Aorta (tissue), 5 donors: ENCODE results near the gene ZFHX3. TPM values are rescaled to one million over a fixed set of nuclear protein-coding genes. Genes with fewer than 3 reads are reported as not detected.

ENCODE experiments used
- ATAC-seq: fragments of 200-7000 bp; cut with Tn5 transposase; one replicate; pipeline ENCODE4 v1.9.1; 2022; ENCODE audit warnings: moderate library complexity; ENCODE audit not compliant: low FRiP score
- DNase-seq, 2 donors: peaks; one replicate each; pipeline ENCODE4 v3.0.0-alpha.2; 2020
- H3K27ac ChIP-seq, 2 donors: one replicate each; pipeline ENCODE4 v1.5.1; 2013; ENCODE audit warnings: low read length in 2 of 2, mild to moderate bottlenecking in 2 of 2, moderate library complexity in 2 of 2, control low read depth in 1 of 2, inconsistent platforms in 1 of 2, low read depth in 1 of 2
- H3K27me3 ChIP-seq, 2 donors: one replicate each; pipeline ENCODE4 v1.6.1; 2013; ENCODE audit warnings: control low read depth in 1 of 2, low read length in 1 of 2, mild to moderate bottlenecking in 1 of 2, moderate library complexity in 1 of 2; ENCODE audit not compliant: insufficient read depth in 2 of 2, control insufficient read depth in 1 of 2
- H3K36me3 ChIP-seq, 2 donors: one replicate each; pipeline ENCODE4 v1.6.1; 2013; ENCODE audit warnings: control low read depth in 1 of 2, low read length in 1 of 2, mild to moderate bottlenecking in 1 of 2; ENCODE audit not compliant: insufficient read depth in 2 of 2, control insufficient read depth in 1 of 2
- H3K4me1 ChIP-seq, 2 donors: one replicate each; pipeline ENCODE4 v1.6.1; 2013; ENCODE audit warnings: low read length in 2 of 2, control low read depth in 1 of 2, mild to moderate bottlenecking in 1 of 2, moderate library complexity in 1 of 2; ENCODE audit not compliant: insufficient read depth in 2 of 2, control insufficient read depth in 1 of 2
- H3K4me3 ChIP-seq, 2 donors: one replicate each; pipeline ENCODE4 v1.5.1; 2013; ENCODE audit warnings: low read length in 2 of 2, control low read depth in 1 of 2, mild to moderate bottlenecking in 1 of 2
- H3K9me3 ChIP-seq: one replicate; pipeline ENCODE4 v1.6.1; 2013; ENCODE audit warnings: mild to moderate bottlenecking, low read length; ENCODE audit not compliant: control insufficient read depth
- WGBS, 2 donors: extraction: QIAGEN DNeasy Blood & Tissue Kit; methylation state at CpG; one replicate each; pipeline ENCODE4 v1.1.7; 2013; 5-methylcytosine and 5-hydroxymethylcytosine counted together
- intact Hi-C, 2 donors: fragments of 100-400 bp; cut with DNase I; formaldehyde crosslinking; loops; one replicate each; pipeline versions ENCODE4 v1.14.2 to v1.15.0; 2022
- polyA plus RNA-seq, 2 donors: library from polyadenylated mRNA; stranded (reverse); fragments of 200-250 nt; gene quantifications; one replicate each; pipeline ENCODE4 v1.2.3, GENCODE V29; 2013
- total RNA-seq, 2 donors: library from RNA; stranded (reverse); fragmentation: NEBNext Ultra II Directional; extraction: Animal tissue kit (Norgen Biotek cat#: 25700); gene quantifications; one replicate each; pipeline ENCODE4 v1.2.1, GENCODE V29; 2021
- donor health status: healthy with polysubstance abuse.
- donor health status: Bipolar disorder and iron deficiency.
- donor health status: DM: no; HTN: no; CAD: no.
- donor health status: DM: no; HTN: no; CAD: no.
- donor health status: DM: yes; HTN: yes; CAD: no.

Gene ZFHX3
- total and polyA plus RNA-seq, 4 donors: 4.3 to 96.9 (median 37.7) TPM

DNA sequence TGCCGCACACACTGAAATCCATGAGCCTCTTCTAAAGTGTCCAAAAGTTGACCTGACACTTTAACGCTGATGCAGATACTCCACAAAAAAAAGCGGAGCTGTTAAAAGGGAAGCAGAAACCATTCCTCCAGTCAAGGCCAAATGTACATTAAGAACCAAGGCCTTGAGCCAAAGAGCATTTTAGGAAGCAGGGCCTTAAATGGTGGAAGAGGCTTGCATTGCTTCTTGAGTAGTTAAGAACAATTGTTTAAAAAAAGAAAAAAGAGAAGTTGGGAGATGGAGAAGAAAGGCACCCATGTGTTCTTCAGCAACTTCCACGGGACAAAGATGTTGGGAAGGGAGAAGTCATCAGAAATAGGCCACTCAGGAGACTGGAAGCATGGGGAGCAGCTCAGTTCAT lies 6.3 kb downstream of the ZFHX3 start:
- no peaks in the 10 kb centered on the region for H3K27me3 ChIP-seq
- no peak overlapping the region for H3K4me3 ChIP-seq
- intact Hi-C loops: loop anchor here (5.0 to 10.0 kb wide), 2 partner anchors 104 to 377 kb away; no protein-coding TSS in a partner anchor
- peak in 1 of 2 donors; percentile 12 for DNase-seq
- H3K4me1 ChIP-seq: peaks cover 8 to 21% of the 10 kb centered on the region in 2 donors
- no peaks in the 10 kb centered on the region for H3K36me3 ChIP-seq
- ATAC-seq: no peak
- 60 to 66% methylated on average over 4 of the region's 4 CpGs for WGBS, 2 donors
- no peak overlapping the region for H3K27ac ChIP-seq
- H3K9me3 ChIP-seq: no peaks in the 10 kb centered on the region

DNA sequence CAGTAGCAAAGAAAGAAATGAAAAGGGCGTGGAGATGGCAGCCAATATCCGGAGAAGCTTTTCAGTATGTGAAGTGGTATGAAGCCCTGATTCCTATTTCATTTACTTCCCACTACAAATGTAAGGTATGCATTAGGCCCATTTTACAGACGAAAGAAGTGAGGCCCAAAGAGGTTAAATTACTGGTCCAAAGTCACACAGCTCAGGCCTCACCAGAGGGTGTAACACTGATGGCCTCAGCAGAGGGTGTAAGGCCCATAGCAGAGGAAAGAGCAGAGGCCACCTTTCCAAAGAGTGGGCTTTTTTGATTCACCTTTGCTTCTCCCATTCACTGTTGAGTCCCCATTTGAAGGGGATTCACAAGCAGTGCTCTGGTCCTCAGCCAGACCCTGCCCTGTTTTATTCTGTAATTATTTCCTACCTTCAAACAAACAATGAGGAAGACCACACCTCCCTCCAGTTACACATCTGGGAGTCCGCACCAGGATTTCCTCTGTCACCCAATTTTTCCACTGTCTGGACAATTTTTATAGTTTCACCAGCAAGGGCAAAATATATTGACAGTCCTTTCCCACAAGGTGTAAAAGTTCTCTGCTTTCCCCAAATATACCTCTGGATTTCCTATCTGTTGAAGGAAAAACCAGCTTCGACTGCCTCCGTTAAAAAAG lies 7.1 kb downstream of the ZFHX3 start:
- Histone ChIP-seq H3K36me3 (no peaks in the 10 kb centered on the region), H3K9me3 (no peaks in the 10 kb centered on the region), H3K27ac (peak overlapping the region in 1 of 2 donors; percentile 19), H3K4me3 (no peak overlapping the region), H3K27me3 (no peaks in the 10 kb centered on the region), H3K4me1 (peaks cover 8 to 24% of the 10 kb centered on the region in 2 donors)
- DNase-seq: no peak
- no peak for ATAC-seq
- 84 to 93% methylated on average over 6 of the region's 6 CpGs for WGBS, 2 donors
- intact Hi-C loops: loop anchor here (5.0 to 10.0 kb wide), 2 partner anchors 104 to 376 kb away; no protein-coding TSS in a partner anchor

GRCh38 chr16:73040136-73040535 lies 7.8 kb downstream of the ZFHX3 start:
- no peak for ATAC-seq
- Histone ChIP-seq H3K27me3 (no peaks in the 10 kb centered on the region), H3K4me1 (peaks cover 8 to 25% of the 10 kb centered on the region in 2 donors), H3K4me3 (no peak overlapping the region), H3K36me3 (no peaks in the 10 kb centered on the region), H3K9me3 (no peaks in the 10 kb centered on the region), H3K27ac (peak overlapping the region in 1 of 2 donors; percentile 26)
- 74 to 84% methylated on average over 6 of the region's 6 CpGs for WGBS, 2 donors
- intact Hi-C loops: loop anchor here (5.0 to 10.0 kb wide), 2 partner anchors 103 to 375 kb away; no protein-coding TSS in a partner anchor
- DNase-seq: peak in 1 of 2 donors; percentile 22

DNA sequence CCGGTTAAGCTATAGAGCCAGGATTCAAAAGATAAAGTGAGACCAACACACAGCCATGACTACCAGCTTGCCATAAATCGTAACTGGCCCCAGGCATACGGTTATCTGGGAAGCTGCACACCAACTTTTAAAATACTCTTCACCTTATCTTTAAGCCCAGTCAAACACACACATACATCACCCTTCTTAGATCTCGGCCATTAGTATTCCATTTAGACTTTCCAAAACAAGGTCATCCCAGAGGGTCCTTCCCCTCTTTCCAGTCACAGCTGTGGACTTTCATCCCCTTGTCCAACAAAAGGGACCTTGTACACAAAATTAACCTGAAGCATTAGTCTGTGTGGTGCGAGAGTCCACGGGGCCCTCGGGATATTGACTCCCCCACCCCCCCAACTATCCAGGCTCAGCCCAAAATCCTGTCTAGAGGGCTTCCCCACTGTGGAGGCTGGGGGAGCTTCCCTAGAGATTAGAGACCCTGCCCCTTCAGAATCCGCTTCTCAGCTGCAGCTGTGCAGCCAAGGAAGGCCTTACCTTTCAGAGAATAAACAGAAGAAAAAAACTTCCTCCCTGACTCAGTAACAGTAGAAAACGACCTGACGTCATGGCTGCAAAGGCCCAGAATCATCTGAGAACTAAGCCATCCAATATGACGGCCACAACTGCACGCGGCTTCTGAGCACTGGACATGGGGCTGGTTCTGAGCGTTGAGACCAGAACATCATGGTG lies 9.9 kb downstream of the ZFHX3 start:
- Histone ChIP-seq H3K36me3 (no peaks in the 10 kb centered on the region), H3K9me3 (no peaks in the 10 kb centered on the region), H3K4me1 (peaks cover 6 to 18% of the 10 kb centered on the region in 2 donors), H3K4me3 (no peak overlapping the region), H3K27me3 (no peaks in the 10 kb centered on the region), H3K27ac (no peak overlapping the region)
- WGBS, 2 donors: 59% methylated on average over 14 of the region's 14 CpGs
- DNase-seq (no peak), ATAC-seq (no peak)
- intact Hi-C loops: no loop called here

DNA sequence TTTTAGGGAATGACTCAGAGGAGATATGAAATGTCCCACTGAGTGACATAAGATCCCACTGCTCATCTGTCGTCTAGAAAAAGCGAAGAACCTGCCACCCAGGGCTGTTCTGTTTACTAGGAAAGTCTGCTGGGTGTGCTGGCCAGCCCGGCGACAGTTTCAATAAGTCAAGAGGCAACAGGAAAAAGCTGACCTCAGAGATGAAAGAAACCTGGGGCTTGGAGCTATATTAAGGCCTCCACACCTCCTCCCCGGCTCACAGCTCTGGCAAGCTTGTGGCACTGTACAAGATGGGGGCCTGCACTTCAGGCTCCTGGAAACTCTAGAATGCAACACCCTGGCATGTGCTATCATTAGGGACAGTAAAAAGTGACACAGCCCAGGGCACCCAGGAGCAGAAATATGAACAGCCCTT lies 10.6 kb downstream of the ZFHX3 start:
- WGBS, 2 donors: 10 to 13% methylated on average over 5 of the region's 5 CpGs
- ATAC-seq (peak; percentile 37), DNase-seq (no peak)
- intact Hi-C loops: no loop called here
- no peak overlapping the region for H3K27ac ChIP-seq
- H3K27me3 ChIP-seq: no peaks in the 10 kb centered on the region
- no peaks in the 10 kb centered on the region for H3K36me3 ChIP-seq
- H3K4me1 ChIP-seq: peaks cover 4 to 13% of the 10 kb centered on the region in 2 donors
- H3K4me3 ChIP-seq: no peak overlapping the region
- no peaks in the 10 kb centered on the region for H3K9me3 ChIP-seq

GRCh38 chr16:73036074-73036826 lies 11.7 kb downstream of the ZFHX3 start:
- DNase-seq: no peak
- H3K36me3 ChIP-seq: no peaks in the 10 kb centered on the region
- ATAC-seq: no peak
- intact Hi-C loops: no loop called here
- peaks cover 4 to 8% of the 10 kb centered on the region in 2 donors for H3K4me1 ChIP-seq
- H3K27me3 ChIP-seq: no peaks in the 10 kb centered on the region
- WGBS, 2 donors: 44 to 51% methylated on average over 18 to 19 of the region's 19 CpGs
- no peak overlapping the region for H3K4me3 ChIP-seq
- no peaks in the 10 kb centered on the region for H3K9me3 ChIP-seq
- no peak overlapping the region for H3K27ac ChIP-seq

- Histone ChIP-seq H3K4me1 (peaks cover 0 to 6% of the 10 kb centered on the region in 2 donors), H3K27ac (no peak overlapping the region)
Measured at GRCh38 chr16:73034374-73034773, 13.6 kb downstream of the ZFHX3 start.

GRCh38 chr16:73033271-73033998 lies 14.5 kb downstream of the ZFHX3 start:
- no peaks in the 10 kb centered on the region for H3K9me3 ChIP-seq
- no peak for ATAC-seq
- no peaks in the 10 kb centered on the region for H3K27me3 ChIP-seq
- intact Hi-C loops: no loop called here
- H3K36me3 ChIP-seq: no peaks in the 10 kb centered on the region
- 27 to 41% methylated on average over 20 of the region's 20 CpGs for WGBS, 2 donors
- no peak for DNase-seq
- no peak overlapping the region for H3K27ac ChIP-seq
- peaks cover 0 to 6% of the 10 kb centered on the region in 2 donors for H3K4me1 ChIP-seq
- H3K4me3 ChIP-seq: no peak overlapping the region

More at GRCh38 chr16:73034374-73034773, 13.6 kb downstream of the ZFHX3 start:
- Histone ChIP-seq H3K4me3 (no peak overlapping the region), H3K36me3 (no peaks in the 10 kb centered on the region), H3K9me3 (no peaks in the 10 kb centered on the region), H3K27me3 (no peaks in the 10 kb centered on the region)
- WGBS, 2 donors: 34 to 46% methylated on average over 4 of the region's 4 CpGs
- intact Hi-C loops: no loop called here
- ATAC-seq: no peak
- DNase-seq: no peak
